Liver (tissue), 9 donors: ENCODE measurements around the gene EHF. TPM values are rescaled to one million over a fixed set of nuclear protein-coding genes. Genes with fewer than 3 reads are reported as not detected.

Source experiments
- DNase-seq: peaks from one replicate; pipeline ENCODE4 v3.0.0-alpha.2; 2017; ENCODE audit warnings: low spot score
- H3K27ac ChIP-seq, 2 donors: one replicate each; pipeline ENCODE4 v1.7.0; 2013; ENCODE audit warnings: inconsistent platforms in 2 of 2, low read length in 2 of 2, control low read depth in 1 of 2, low read depth in 1 of 2, mild to moderate bottlenecking in 1 of 2
- H3K27me3 ChIP-seq, 4 donors: one replicate each; pipeline versions ENCODE4 v1.6.1 to v1.7.0; 2013; ENCODE audit warnings: low read length in 3 of 4, inconsistent platforms in 1 of 4, mild to moderate bottlenecking in 1 of 4, moderate library complexity in 1 of 4; ENCODE audit not compliant: control insufficient read depth in 4 of 4, insufficient read depth in 4 of 4
- H3K36me3 ChIP-seq, 4 donors: one replicate each; pipeline versions ENCODE4 v1.6.1 to v1.7.0; 2013; ENCODE audit warnings: low read length in 3 of 4, mild to moderate bottlenecking in 3 of 4, low read depth in 1 of 4, moderate library complexity in 1 of 4; ENCODE audit not compliant: control insufficient read depth in 4 of 4, insufficient read depth in 3 of 4
- H3K4me1 ChIP-seq, 4 donors: one replicate each; pipeline versions ENCODE4 v1.6.1 to v1.7.0; 2013; ENCODE audit warnings: low read length in 3 of 4, mild to moderate bottlenecking in 3 of 4, moderate library complexity in 1 of 4; ENCODE audit not compliant: control insufficient read depth in 4 of 4, insufficient read depth in 4 of 4
- H3K4me3 ChIP-seq, 3 donors: one replicate each; pipeline versions ENCODE4 v1.6.1 to v1.7.0; 2013; ENCODE audit warnings: low read length in 3 of 3, control low read depth in 1 of 3, low read depth in 1 of 3, mild to moderate bottlenecking in 1 of 3
- H3K9ac ChIP-seq, 2 donors: one replicate each; pipeline ENCODE4 v1.7.0; 2013; ENCODE audit warnings: low read length in 2 of 2, mild to moderate bottlenecking in 2 of 2, moderate library complexity in 2 of 2, control low read depth in 1 of 2, low read depth in 1 of 2
- H3K9me3 ChIP-seq, 4 donors: one replicate each; pipeline versions ENCODE4 v1.6.1 to v1.7.0; 2013; ENCODE audit warnings: low read length in 3 of 4; ENCODE audit not compliant: control insufficient read depth in 4 of 4
- ATF3 ChIP-seq: IDR thresholded peaks from 2 replicates; pipeline ENCODE4 v1.6.1; 2016; ENCODE audit warnings: antibody characterized with exemption
- CTCF ChIP-seq: fragments of 150-350 bp; IDR thresholded peaks from 2 replicates; pipeline ENCODE4 v1.5.1; 2017; ENCODE audit warnings: improper control_type of control experiment, low read depth, low read length; ENCODE audit not compliant: missing input control
- EGR1 ChIP-seq, 2 donors: IDR thresholded peaks; 2 replicates each; pipeline ENCODE4 v1.6.1; 2016 to 2018; ENCODE audit warnings: antibody characterized with exemption in 2 of 2, low read depth in 2 of 2
- FOXA1 ChIP-seq: IDR thresholded peaks from 2 replicates; pipeline ENCODE4 v1.6.1; 2016; ENCODE audit warnings: antibody characterized with exemption
- FOXA2 ChIP-seq: IDR thresholded peaks from 2 replicates; pipeline ENCODE4 v1.6.1; 2016; ENCODE audit warnings: antibody characterized with exemption
- GABPA ChIP-seq, 2 donors: IDR thresholded peaks in 1 of 2; conservative IDR thresholded peaks in 1 of 2; 2 replicates each; pipeline ENCODE4 v1.6.1; 2016; ENCODE audit warnings: antibody characterized with exemption in 2 of 2, mild to moderate bottlenecking in 1 of 2, moderate library complexity in 1 of 2
- HNF4A ChIP-seq, 2 donors: conservative IDR thresholded peaks; 2 replicates each; pipeline ENCODE4 v1.6.1; 2016; ENCODE audit warnings: antibody characterized with exemption in 2 of 2, mild to moderate bottlenecking in 2 of 2
- HNF4G ChIP-seq: IDR thresholded peaks from 2 replicates; pipeline ENCODE4 v1.6.1; 2016; ENCODE audit warnings: antibody characterized with exemption
- JUND ChIP-seq, 2 donors: IDR thresholded peaks; 2 replicates each; pipeline ENCODE4 v1.6.1; 2016; ENCODE audit warnings: antibody characterized with exemption in 2 of 2
- MAX ChIP-seq: IDR thresholded peaks from 2 replicates; pipeline ENCODE4 v1.6.1; 2016; ENCODE audit warnings: antibody characterized with exemption
- NR2F2 ChIP-seq: IDR thresholded peaks from 2 replicates; pipeline ENCODE4 v1.6.1; 2016; ENCODE audit warnings: antibody characterized with exemption
- RAD21 ChIP-seq, 2 donors: IDR thresholded peaks; 2 replicates each; pipeline ENCODE4 v1.6.1; 2016; ENCODE audit warnings: antibody characterized with exemption in 2 of 2, mild to moderate bottlenecking in 2 of 2
- REST ChIP-seq: IDR thresholded peaks from 2 replicates; pipeline ENCODE4 v1.6.1; 2016; ENCODE audit warnings: antibody characterized with exemption, mild to moderate bottlenecking
- RXRA ChIP-seq, 2 donors: IDR thresholded peaks; 2 replicates each; pipeline ENCODE4 v1.6.1; 2017 to 2018; ENCODE audit warnings: antibody characterized with exemption in 2 of 2, mild to moderate bottlenecking in 1 of 2
- SP1 ChIP-seq: IDR thresholded peaks from 2 replicates; pipeline ENCODE4 v1.6.1; 2018; ENCODE audit warnings: antibody characterized with exemption, mild to moderate bottlenecking
- TAF1 ChIP-seq: conservative IDR thresholded peaks from 2 replicates; pipeline ENCODE4 v1.6.1; 2016; ENCODE audit warnings: antibody characterized with exemption, mild to moderate bottlenecking
- YY1 ChIP-seq: IDR thresholded peaks from 2 replicates; pipeline ENCODE4 v1.6.1; 2016; ENCODE audit warnings: antibody characterized with exemption, mild to moderate bottlenecking
- ZBTB33 ChIP-seq: IDR thresholded peaks from 2 replicates; pipeline ENCODE4 v1.6.1; 2016; ENCODE audit warnings: antibody characterized with exemption
- WGBS: extraction: QIAGEN DNeasy Blood & Tissue Kit; methylation state at CpG from one replicate; pipeline ENCODE4 v1.1.7; 2013; 5-methylcytosine and 5-hydroxymethylcytosine counted together
- polyA plus RNA-seq, 2 donors: library from polyadenylated mRNA; stranded (reverse) in 1 of 2; unstranded in 1 of 2; fragments of 200-250 nt in 1 of 2; fragments of >200 nt in 1 of 2; fragmentation: Nextera tagmentation in 1 of 2; extraction: Ambion mirVana in 1 of 2; gene quantifications; one replicate each; pipeline versions ENCODE4 v1.2.1 to v1.2.3, GENCODE V29; 2013 to 2015
- total RNA-seq, 2 donors: library from RNA; depleted of rRNA; stranded (reverse); fragments of >200 nt; gene quantifications; one replicate each; pipeline ENCODE4 v1.2.3, GENCODE V29; 2014
- donor health status: healthy.
- donor health status: healthy.
- donor health status: healthy.
- donor health status: healthy.
- donor health status: healthy.

The EHF gene
- total and polyA plus RNA-seq, 4 donors, result 0.85 to 5.9 (median 2.6) TPM

GRCh38 chr11:34668583-34669053 is 47.7 kb downstream of the EHF start:
- TF ChIP-seq FOXA2, result no peak
- TF ChIP-seq SP1, result no peak
- no peak for TF ChIP-seq ZBTB33
- no peak for TF ChIP-seq HNF4G
- no peak for TF ChIP-seq TAF1
- no peak for TF ChIP-seq RXRA (IDR thresholded peaks at IDR 0.05)
- TF ChIP-seq EGR1 (IDR thresholded peaks at IDR 0.05; ENCODE audit: low read depth in 2 of 2), result no peak
- TF ChIP-seq REST, result no peak
- no peak for TF ChIP-seq RAD21 (IDR thresholded peaks at IDR 0.05)
- TF ChIP-seq MAX, result no peak
- TF ChIP-seq HNF4A (conservative IDR thresholded peaks at IDR 0.05), result no peak
- no peak for TF ChIP-seq ATF3
- TF ChIP-seq JUND (IDR thresholded peaks at IDR 0.05), result no peak
- TF ChIP-seq YY1, result no peak
- TF ChIP-seq FOXA1, result no peak
- no peak for TF ChIP-seq CTCF
- TF ChIP-seq GABPA (IDR thresholded peaks at IDR 0.05 in 1 of 2, conservative IDR thresholded peaks at IDR 0.05 in 1 of 2), result no peak
- no peak for TF ChIP-seq NR2F2
- Histone ChIP-seq H3K9ac (no peak overlapping the region), H3K9me3 (no peaks in the 10 kb centered on the region), H3K4me1 (peaks cover 0 to 14% (median 8%) of the 10 kb centered on the region in 4 donors), H3K36me3 (no peaks in the 10 kb centered on the region), H3K27me3 (no peaks in the 10 kb centered on the region), H3K4me3 (no peak overlapping the region), H3K27ac (no peak overlapping the region)
- 92% methylated on average over 4 of the region's 4 CpGs for WGBS
- DNase-seq, result no peak
